GM19438 (cell line): Measurements from ENCODE around the gene CBLIF.
"Not testable (repeated sequence)": the region's sequence is repeated elsewhere in the genome, so short reads cannot be mapped to it uniquely, and the experiment has no call there.

Source experiments
- ATAC-seq: cut with Tn5 transposase; IDR thresholded peaks from one replicate; pipeline ENCODE4 v1.9.1; 2021; ENCODE audit warnings: low read depth; ENCODE audit not compliant: unreplicated experiment

CBLIF gene

GRCh38 chr11:59849129-59849528 lies 3.8 kb upstream of the CBLIF start:
- ATAC-seq = no peak

DNA sequence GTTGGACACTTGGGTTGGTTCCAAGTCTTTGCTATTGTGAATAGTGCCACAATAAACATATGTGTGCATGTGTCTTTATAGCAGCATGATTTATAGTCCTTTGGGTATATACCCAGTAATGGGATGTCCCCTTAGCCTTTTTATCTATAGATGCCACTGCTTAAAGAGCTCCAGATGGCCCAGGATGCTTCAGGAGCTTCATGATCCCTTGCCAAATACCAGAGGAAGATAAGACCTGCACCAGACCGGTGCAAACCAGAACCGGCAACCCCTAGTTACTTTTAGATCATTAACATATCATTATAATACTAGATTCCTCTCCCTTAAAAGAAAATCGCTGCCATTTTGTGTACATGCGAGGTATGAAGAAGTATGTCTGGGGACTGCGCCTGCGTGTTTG lies 3.1 kb upstream of the CBLIF start:
- ATAC-seq = not testable (repeated sequence)

DNA sequence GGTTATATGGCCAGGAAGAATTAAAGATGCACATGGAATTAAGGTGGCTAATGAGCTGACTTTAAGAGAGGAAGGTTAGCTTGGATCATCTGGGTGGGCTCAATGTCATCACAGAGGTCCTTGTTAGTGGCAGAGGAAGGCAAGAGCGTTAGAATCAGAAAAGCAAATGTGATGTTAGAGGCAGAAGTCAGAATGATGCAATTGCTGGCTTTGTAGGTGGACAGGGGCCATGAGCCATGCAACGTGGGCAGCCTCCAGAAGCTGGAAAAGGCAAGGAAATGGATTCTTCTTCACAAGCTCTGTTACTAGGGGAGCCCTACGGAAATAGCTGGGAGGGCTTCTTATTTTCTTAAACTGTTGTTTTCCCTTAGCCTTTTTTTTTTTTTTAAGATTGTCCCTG lies 2.3 kb upstream of the CBLIF start:
- no peak for ATAC-seq

- no peak for ATAC-seq
Observed at GRCh38 chr11:59846556-59846955, 1.3 kb upstream of the CBLIF start.

GRCh38 chr11:59842316-59842715 lies 3.0 kb downstream of the CBLIF start:
- no peak for ATAC-seq

- peak; percentile 75 for ATAC-seq
Observed at GRCh38 chr11:59841514-59841913, 3.8 kb downstream of the CBLIF start.

GRCh38 chr11:59839615-59840014 lies 5.7 kb downstream of the CBLIF start:
- ATAC-seq = no peak

- no peak for ATAC-seq
Observed at GRCh38 chr11:59833602-59834001, 11.7 kb downstream of the CBLIF start.

- ATAC-seq = no peak
Observed at GRCh38 chr11:59829358-59829757, 15.9 kb downstream of the CBLIF start.

DNA sequence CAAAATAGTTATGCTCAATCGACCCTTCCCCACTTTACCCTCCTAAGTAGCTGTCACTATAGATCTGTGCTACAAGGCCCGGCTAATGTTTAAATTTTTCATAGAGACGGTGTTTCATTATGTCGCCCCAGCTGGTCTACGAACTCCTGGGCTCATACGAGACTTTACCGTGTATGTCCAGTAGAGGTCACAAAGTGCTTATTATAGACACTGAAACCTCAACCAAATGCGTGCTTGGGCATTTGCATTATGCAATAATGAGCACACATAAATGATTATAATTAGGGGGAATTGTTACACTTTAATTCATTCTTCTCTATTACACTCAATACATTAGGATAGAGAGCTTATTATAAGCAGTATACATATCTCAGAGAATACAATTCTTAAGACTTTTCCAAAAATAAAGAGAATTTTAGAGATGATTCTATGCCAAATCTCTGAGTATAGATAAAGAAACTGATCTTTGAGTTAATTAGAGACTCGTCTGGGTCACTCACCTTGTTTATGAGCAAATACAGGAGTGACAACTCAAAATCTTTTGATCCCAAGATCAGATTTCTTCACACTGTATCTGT lies 22.2 kb downstream of the CBLIF start:
- peak; percentile 85 for ATAC-seq

DNA sequence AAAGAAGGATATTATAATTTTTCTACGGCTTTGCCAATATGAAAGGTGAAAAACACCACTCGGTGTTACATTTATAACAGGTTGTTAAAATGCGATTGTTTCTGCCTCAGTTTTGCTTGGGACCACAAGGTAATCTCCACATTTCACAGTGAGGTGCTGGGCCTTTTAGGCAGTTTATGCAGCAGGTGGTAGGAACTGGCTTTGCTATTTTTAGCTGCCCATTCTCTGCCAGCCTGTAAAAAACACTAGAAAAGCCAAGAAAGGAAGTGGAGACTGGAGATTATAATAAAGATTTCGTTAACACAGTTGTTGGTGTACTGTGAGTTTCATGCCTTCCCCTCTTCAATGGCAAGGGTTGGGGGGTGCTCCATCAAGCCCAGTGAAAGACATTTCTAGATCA lies 26.7 kb downstream of the CBLIF start:
- no peak for ATAC-seq

GRCh38 chr11:59816434-59816833 lies 28.9 kb downstream of the CBLIF start:
- ATAC-seq = not testable (repeated sequence)

- no peak for ATAC-seq
Observed at GRCh38 chr11:59815754-59816153, 29.5 kb downstream of the CBLIF start.

DNA sequence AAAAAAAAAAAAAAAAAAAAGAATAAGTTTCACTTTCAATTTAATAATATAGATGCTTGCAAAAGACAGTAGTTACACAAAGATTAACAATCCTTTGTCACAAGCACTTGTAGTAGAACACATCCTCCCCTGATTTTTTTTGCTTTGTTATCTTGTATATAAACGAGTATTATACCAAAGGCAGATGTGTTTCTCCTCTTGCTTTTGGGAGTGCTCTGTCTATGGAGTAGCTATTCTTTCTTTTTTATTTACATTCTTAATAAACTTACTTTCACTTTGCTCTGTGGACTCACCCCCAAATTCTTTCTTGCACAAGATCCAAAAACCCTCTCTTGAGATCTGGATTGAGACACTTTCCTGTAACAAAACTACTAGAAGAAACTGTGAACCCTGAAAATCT lies 31.3 kb downstream of the CBLIF start:
- ATAC-seq = no peak

DNA sequence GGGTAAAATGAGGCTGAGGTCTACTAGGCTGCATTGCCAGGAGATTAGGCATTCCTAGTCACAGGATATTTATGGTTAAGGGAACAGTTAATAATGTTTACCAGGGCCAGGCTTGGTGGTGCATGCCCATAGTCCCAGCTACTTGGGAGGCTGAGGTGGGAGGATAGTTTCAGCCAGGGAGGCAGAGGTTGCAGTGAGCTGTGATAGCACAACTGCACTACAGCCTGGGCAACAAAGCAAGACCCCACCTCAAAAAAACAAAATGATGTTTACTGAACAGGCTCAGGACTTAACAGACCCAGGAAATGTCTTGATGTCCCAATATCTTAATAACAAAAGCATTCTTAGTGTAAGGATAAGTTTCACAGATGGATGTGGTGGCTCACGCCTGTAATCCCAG lies 31.9 kb downstream of the CBLIF start:
- ATAC-seq = no peak

DNA sequence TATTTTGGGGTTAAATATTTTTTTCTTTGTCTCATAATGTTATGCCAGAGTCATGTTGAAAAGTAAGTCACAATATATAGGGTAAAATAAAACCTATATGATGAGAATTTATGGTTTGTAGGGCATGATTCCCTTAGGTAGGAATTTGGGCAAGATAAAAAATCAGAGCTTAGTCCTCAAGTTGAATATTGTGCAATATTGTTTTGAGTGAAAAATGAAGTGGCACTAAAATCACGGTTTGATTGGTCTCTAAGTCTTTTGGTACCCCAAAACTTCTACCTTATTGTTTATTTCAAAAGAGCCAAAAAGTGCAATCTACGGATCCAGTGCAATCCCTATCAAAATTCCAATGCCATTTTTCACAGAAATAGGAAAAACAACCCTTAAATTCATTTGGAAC lies 33.1 kb downstream of the CBLIF start:
- no peak for ATAC-seq

GRCh38 chr11:59810911-59811259 lies 34.4 kb downstream of the CBLIF start:
- ATAC-seq = no peak

DNA sequence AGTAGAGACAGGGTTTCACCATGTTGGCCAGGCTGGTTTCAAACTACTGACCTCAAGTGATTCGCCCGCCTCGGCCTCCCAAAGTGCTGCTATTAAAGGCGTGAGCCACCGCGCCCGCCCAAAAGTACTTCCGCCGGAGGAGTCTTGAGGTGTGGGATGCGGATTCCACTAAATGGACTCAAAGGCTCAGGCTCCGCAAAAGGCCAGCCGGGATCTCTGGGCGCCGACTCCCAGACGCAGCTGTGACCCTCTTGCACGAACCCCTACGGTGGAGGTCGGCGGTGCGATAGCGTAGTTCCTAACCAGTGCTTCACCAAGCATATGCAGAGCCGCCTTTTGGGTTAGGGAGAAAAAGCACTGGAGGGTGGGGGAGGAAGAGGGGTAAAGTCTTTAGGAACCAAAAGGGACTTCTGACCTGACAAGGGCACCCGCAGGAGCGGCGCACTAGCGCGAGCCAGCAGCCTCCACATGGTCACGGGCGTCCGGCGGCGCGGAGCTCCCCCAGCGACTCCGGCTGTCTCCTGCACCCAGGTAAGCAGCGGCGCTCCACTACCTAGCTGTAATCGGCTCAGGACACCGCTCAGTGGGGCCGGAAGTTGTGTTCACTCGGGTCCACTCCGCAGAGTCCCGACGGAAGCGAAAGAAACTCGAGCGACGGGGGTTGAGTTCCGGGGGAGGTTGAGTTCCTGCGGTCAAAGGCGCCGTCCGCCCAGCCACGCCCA lies 34.9 kb downstream of the CBLIF start, which contains the start of gene MRPL16:
TSS of gene MRPL16 (minus strand) at position 590 of the 722 bp plus-strand sequence. CDS start at position 470, 120 bp downstream.
- ATAC-seq = peak; percentile 97

DNA sequence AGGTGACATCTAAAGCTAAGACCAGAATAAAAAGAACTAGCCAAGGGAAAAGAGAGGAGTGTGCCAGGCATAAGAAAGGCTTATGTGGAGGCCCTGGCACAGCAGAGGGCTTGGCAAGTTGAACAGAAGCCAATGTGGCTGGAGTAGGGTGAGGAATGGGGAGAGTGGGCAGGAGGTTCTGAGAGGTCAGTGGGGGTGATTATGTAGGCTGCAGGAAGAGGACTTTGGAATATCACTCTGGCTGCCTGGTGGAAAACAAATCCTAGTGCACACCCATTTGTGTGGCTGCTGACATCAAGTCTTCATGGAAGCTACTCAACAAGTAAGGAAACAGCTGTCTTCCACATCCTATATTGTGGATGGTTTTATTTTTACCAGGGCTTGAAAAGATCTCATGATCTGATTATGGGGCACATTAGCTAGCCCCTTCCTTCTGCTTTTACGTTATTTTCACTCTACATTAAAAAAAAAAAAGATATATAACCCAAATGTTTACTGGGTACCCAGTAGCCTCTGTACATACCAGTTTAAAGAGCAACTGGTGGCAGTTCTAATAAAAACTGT lies 38.2 kb downstream of the CBLIF start:
- no peak for ATAC-seq

DNA sequence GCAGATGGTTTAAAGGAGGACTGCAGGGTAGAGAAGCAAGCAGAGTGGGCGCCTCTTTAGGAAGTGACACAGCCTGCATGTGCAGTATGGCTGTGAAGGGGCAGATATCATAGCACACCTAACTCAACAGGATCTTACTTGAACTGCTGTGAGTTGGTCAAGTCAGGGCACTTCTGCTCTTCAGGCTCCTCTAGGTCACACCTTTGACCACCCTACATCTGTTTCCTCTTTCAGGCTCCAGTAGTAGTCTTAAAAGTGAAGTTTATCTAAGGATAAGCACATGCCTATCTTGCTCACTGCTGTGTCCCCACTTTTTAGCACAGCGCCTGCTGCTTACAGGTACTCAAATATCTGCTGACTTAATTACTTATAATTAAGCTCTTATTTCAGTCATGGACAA lies 41.2 kb downstream of the CBLIF start:
- no peak for ATAC-seq

GRCh38 chr11:59802639-59803176 lies 42.6 kb downstream of the CBLIF start:
- ATAC-seq = no peak
